NT2/D1 (cell line): ENCODE data around the gene REC114.

Experiments
- SUZ12 ChIP-seq: IDR thresholded peaks from 2 replicates; pipeline ENCODE4 v1.6.1; 2011; ENCODE audit not compliant: insufficient read length, insufficient read depth; ENCODE audit errors: extremely low read depth
- ZNF274 ChIP-seq: IDR thresholded peaks from 2 replicates; pipeline ENCODE4 v1.6.1; 2011; ENCODE audit warnings: mild to moderate bottlenecking, low read depth, low read length

GRCh38 chr15:73598530-73599160 lies 155.7 kb downstream of the REC114 start:
- TF ChIP-seq SUZ12 (no peak), ZNF274 (no peak)
